ENCODE measurements around the gene AUTS2. TPM values are rescaled to one million over a fixed set of nuclear protein-coding genes. Genes with fewer than 3 reads are reported as not detected.

Gene AUTS2
- polyA plus RNA-seq, 3 donors, result 0.08 to 0.35 TPM; not detected in 1

- Histone ChIP-seq H3K79me2 (ENCODE audit: insufficient read depth, low read length) (no peaks in the 10 kb centered on the region), H2AFZ (ENCODE audit: insufficient read depth, low read depth, low read length, poor library complexity, severe bottlenecking) (peak overlapping the region; percentile 81), H3K9ac (ENCODE audit: insufficient read depth, low read length, poor library complexity, severe bottlenecking) (peak overlapping the region; percentile 57), H3K4me1 (ENCODE audit: control insufficient read depth in 1 of 2, insufficient read depth in 2 of 2, low read length in 2 of 2) (peaks cover 9 to 27% of the 10 kb centered on the region in 2 donors), H3K27me3 (ENCODE audit: control insufficient read depth in 2 of 2, insufficient read depth in 2 of 2, low read length in 2 of 2) (no peaks in the 10 kb centered on the region), H3K4me3 (replicated peaks in 1 of 3; ENCODE audit: low read depth in 2 of 3, low read length in 3 of 3) (peak overlapping the region in 1 of 3 experiments; percentile 83), H3K9me3 (replicated peaks in 1 of 2; ENCODE audit: control insufficient read depth in 1 of 2, insufficient read depth in 1 of 2, low read length in 2 of 2) (no peaks in the 10 kb centered on the region), H3K27ac (ENCODE audit: low read depth in 1 of 2, low read length in 2 of 2) (peak overlapping the region in 1 of 2 donors; percentile 78), H3K4me2 (replicated peaks; ENCODE audit: extremely low read depth, low read length, poor library complexity, severe bottlenecking) (peak overlapping the region; percentile 77), H3K36me3 (replicated peaks in 1 of 2; ENCODE audit: control insufficient read depth in 1 of 2, insufficient read depth in 2 of 2, low read length in 2 of 2) (no peaks in the 10 kb centered on the region), H4K20me1 (ENCODE audit: insufficient read depth, low read length) (no peaks in the 10 kb centered on the region)
- TF ChIP-seq CTCF (IDR thresholded peaks at IDR 0.05), result no peak
- intact Hi-C loops (cut with micrococcal nuclease), result no loop called here
- H3K27ac Mint-ChIP-seq, result peak overlapping the region in 2 of 7 donors; percentile 51 to 66
- H3K27me3 Mint-ChIP-seq (ENCODE audit: low read depth in 3 of 3), result peaks cover 0 to 1% (median 0%) of the 10 kb centered on the region in 3 donors
- H3K36me3 Mint-ChIP-seq, result no peaks in the 10 kb centered on the region
- no peak overlapping the region for H3K4me3 Mint-ChIP-seq
- no peak for DNase-seq
- WGBS (ENCODE audit: insufficient coverage), result 60% methylated on average over 1 of the region's 7 CpGs
- peaks cover 35% of the 10 kb centered on the region for H3K4me1 Mint-ChIP-seq
- peaks cover 0 to 8% (median 2%) of the 10 kb centered on the region in 7 donors for H3K9me3 Mint-ChIP-seq
Measured at GRCh38 chr7:69825113-69825972, 227.1 kb downstream of the AUTS2 start.

- H3K27ac ChIP-seq (ENCODE audit: low read depth in 1 of 2, low read length in 2 of 2), result no peak overlapping the region
Measured at GRCh38 chr7:69826283-69826682, 228.0 kb downstream of the AUTS2 start.

More at GRCh38 chr7:69826283-69826682, 228.0 kb downstream of the AUTS2 start:
- Histone ChIP-seq H3K79me2 (ENCODE audit: insufficient read depth, low read length) (no peaks in the 10 kb centered on the region), H3K4me1 (ENCODE audit: control insufficient read depth in 1 of 2, insufficient read depth in 2 of 2, low read length in 2 of 2) (peaks cover 9 to 27% of the 10 kb centered on the region in 2 donors), H2AFZ (ENCODE audit: insufficient read depth, low read depth, low read length, poor library complexity, severe bottlenecking) (no peak overlapping the region), H3K9me3 (replicated peaks in 1 of 2; ENCODE audit: control insufficient read depth in 1 of 2, insufficient read depth in 1 of 2, low read length in 2 of 2) (no peaks in the 10 kb centered on the region), H4K20me1 (ENCODE audit: insufficient read depth, low read length) (no peaks in the 10 kb centered on the region), H3K9ac (ENCODE audit: insufficient read depth, low read length, poor library complexity, severe bottlenecking) (no peak overlapping the region), H3K4me3 (replicated peaks in 1 of 3; ENCODE audit: low read depth in 2 of 3, low read length in 3 of 3) (no peak overlapping the region), H3K36me3 (replicated peaks in 1 of 2; ENCODE audit: control insufficient read depth in 1 of 2, insufficient read depth in 2 of 2, low read length in 2 of 2) (no peaks in the 10 kb centered on the region), H3K4me2 (replicated peaks; ENCODE audit: extremely low read depth, low read length, poor library complexity, severe bottlenecking) (no peak overlapping the region), H3K27me3 (ENCODE audit: control insufficient read depth in 2 of 2, insufficient read depth in 2 of 2, low read length in 2 of 2) (no peaks in the 10 kb centered on the region)
- TF ChIP-seq CTCF (IDR thresholded peaks at IDR 0.05), result no peak
- Mint-ChIP-seq H3K36me3 (no peaks in the 10 kb centered on the region), H3K4me3 (no peak overlapping the region), H3K27ac (no peak overlapping the region), H3K27me3 (ENCODE audit: low read depth in 3 of 3) (peaks cover 0 to 1% (median 0%) of the 10 kb centered on the region in 3 donors), H3K9me3 (peaks cover 0 to 7% (median 1%) of the 10 kb centered on the region in 7 donors), H3K4me1 (peaks cover 35% of the 10 kb centered on the region)
- no peak for DNase-seq
- no CpG with 5 or more reads among the region's 3 CpGs for WGBS (ENCODE audit: insufficient coverage)
- intact Hi-C loops (cut with micrococcal nuclease), result no loop called here

Measured in CD14-positive monocyte (primary cell).